ENCODE measurements around the gene CKB. TPM values are rescaled to one million over a fixed set of nuclear protein-coding genes. Genes with fewer than 3 reads are reported as not detected.

The CKB gene
- total and polyA plus RNA-seq, 2 donors (not counting 1 experiment from before 2014, with no cell fraction given) = 3.1 to 4.7 TPM

GRCh38 chr14:103510724-103511693, 11.6 kb downstream of the CKB start:
- Mint-ChIP-seq H3K4me3 (no peak overlapping the region), H3K4me1 (no peaks in the 10 kb centered on the region), H3K27me3 (no peaks in the 10 kb centered on the region), H3K27ac (no peak overlapping the region), H3K9me3 (ENCODE audit: insufficient read depth) (no peaks in the 10 kb centered on the region)
- intact Hi-C loops (cut with micrococcal nuclease) = no loop called here
- whole genome bisulfite sequencing (ENCODE audit: insufficient coverage) = 97% methylated on average over 17 of the region's 26 CpGs
- no peak for DNase-seq
- Histone ChIP-seq H3K4me2 (replicated peaks; ENCODE audit: low read depth, low read length, poor library complexity, severe bottlenecking) (no peak overlapping the region), H3K9me3 (ENCODE audit: control extremely low read depth in 1 of 3, control insufficient read depth in 2 of 3, insufficient read depth in 1 of 3, low read length in 2 of 3) (no peaks in the 10 kb centered on the region), H3K36me3 (replicated peaks in 1 of 2; ENCODE audit: control extremely low read depth in 1 of 2, control insufficient read depth in 1 of 2, extremely low read depth in 1 of 2, insufficient read depth in 2 of 2, low read length in 1 of 2) (peaks cover 0 to 3% of the 10 kb centered on the region in 2 experiments), H3K9ac (ENCODE audit: low read length) (no peak overlapping the region), H3K4me3 (ENCODE audit: control extremely low read depth in 1 of 5, extremely low read depth in 1 of 5, insufficient read depth in 1 of 5, low read depth in 2 of 5, low read length in 4 of 5) (no peak overlapping the region), H4K20me1 (ENCODE audit: control insufficient read depth, insufficient read depth, low read length, poor library complexity, severe bottlenecking) (no peaks in the 10 kb centered on the region), H3K27me3 (replicated peaks in 1 of 4; ENCODE audit: control extremely low read depth in 1 of 4, control insufficient read depth in 3 of 4, insufficient read depth in 4 of 4, low read length in 3 of 4) (no peaks in the 10 kb centered on the region), H2AFZ (ENCODE audit: insufficient read depth, low read depth, low read length, poor library complexity, severe bottlenecking) (no peak overlapping the region), H3K4me1 (ENCODE audit: control insufficient read depth in 2 of 2, insufficient read depth in 2 of 2, low read length in 2 of 2) (no peaks in the 10 kb centered on the region), H3K79me2 (ENCODE audit: control insufficient read depth, insufficient read depth, low read length) (no peaks in the 10 kb centered on the region), H3K27ac (ENCODE audit: low read length in 2 of 2) (no peak overlapping the region)
- ATAC-seq (ENCODE audit: low read depth) = no peak
- no peak for TF ChIP-seq EZH2 (IDR thresholded peaks at IDR 0.05; ENCODE audit: borderline replicate concordance, insufficient read depth, low read depth, low read length, poor library complexity, severe bottlenecking)
- no peak for TF ChIP-seq CTCF (IDR thresholded peaks at IDR 0.05)
- POLR2A ChIA-PET = no interaction called here
- CTCF ChIA-PET = interaction anchor here (1.3 to 3.3 kb wide), 3 partner anchors 8 to 36 kb away, joined by 3 to 18 read pairs (median 15); no protein-coding TSS in a partner anchor
